Keratinocyte (primary cell): ENCODE data around the gene CPNE1.
"Not testable (repeated sequence)": the region's sequence is repeated elsewhere in the genome, so short reads cannot be mapped to it uniquely, and the experiment has no call there.

Experiments used
- EZH2 ChIP-seq: IDR thresholded peaks from one replicate; pipeline ENCODE4 v1.6.1; 2012; ENCODE audit warnings: inconsistent platforms, mild to moderate bottlenecking, low read length, moderate library complexity
- TF ChIP-seq, protein P1 (sequence below), 3 experiments: IDR thresholded peaks in 1 of 3; conservative IDR thresholded peaks in 1 of 3; optimal IDR thresholded peaks in 1 of 3; 2 replicates in 2 of 3; 3 replicates in 1 of 3; pipeline versions ENCODE3 to v1.5.1; 2011; ENCODE audit warnings: low read length in 3 of 3, mild to moderate bottlenecking in 3 of 3, moderate library complexity in 2 of 3, control low read depth in 1 of 3, inconsistent platforms in 1 of 3; ENCODE audit not compliant: insufficient read depth in 2 of 3; ENCODE audit errors: extremely low read depth in 1 of 3

DNA sequence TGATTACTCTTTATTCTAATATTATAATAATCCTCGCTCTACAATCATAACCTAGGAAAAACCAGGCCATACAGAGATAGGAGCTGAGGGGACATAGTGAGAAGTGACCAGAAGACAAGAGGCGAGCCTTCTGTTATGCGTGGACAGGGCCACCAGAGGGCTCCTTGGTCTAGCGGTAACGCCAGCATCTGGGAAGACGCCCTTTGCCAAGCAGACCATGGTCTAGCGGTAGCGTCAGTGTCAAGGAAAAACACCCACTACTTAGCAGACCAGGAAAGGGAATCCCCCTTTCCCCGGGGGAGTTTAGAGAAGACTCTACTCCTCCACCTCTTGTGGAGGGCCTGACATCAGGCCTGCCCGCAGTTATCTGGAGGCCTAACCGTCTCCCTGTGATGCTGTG lies 22.2 kb upstream of the CPNE1 start:
- TF ChIP-seq, protein P1, sequence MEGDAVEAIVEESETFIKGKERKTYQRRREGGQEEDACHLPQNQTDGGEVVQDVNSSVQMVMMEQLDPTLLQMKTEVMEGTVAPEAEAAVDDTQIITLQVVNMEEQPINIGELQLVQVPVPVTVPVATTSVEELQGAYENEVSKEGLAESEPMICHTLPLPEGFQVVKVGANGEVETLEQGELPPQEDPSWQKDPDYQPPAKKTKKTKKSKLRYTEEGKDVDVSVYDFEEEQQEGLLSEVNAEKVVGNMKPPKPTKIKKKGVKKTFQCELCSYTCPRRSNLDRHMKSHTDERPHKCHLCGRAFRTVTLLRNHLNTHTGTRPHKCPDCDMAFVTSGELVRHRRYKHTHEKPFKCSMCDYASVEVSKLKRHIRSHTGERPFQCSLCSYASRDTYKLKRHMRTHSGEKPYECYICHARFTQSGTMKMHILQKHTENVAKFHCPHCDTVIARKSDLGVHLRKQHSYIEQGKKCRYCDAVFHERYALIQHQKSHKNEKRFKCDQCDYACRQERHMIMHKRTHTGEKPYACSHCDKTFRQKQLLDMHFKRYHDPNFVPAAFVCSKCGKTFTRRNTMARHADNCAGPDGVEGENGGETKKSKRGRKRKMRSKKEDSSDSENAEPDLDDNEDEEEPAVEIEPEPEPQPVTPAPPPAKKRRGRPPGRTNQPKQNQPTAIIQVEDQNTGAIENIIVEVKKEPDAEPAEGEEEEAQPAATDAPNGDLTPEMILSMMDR (optimal IDR thresholded peaks at IDR 0.05 in 1 of 3, IDR thresholded peaks at IDR 0.05 in 1 of 3, conservative IDR thresholded peaks at IDR 0.05 in 1 of 3; ENCODE audit: extremely low read depth in 1 of 3, insufficient read depth in 2 of 3, low read length in 3 of 3): peak in 2 of 3 experiments; percentile 10 to 18
- TF ChIP-seq EZH2: not testable (repeated sequence)
